Peyer's patch (tissue), 4 donors: ENCODE results near the gene RASSF1. TPM values are rescaled to one million over a fixed set of nuclear protein-coding genes. Genes with fewer than 3 reads are reported as not detected.
A peak's percentile ranks its signal among the peaks of the same experiment; 100 is the strongest.

Source experiments
- DNase-seq, 3 donors: peaks; one replicate each; pipeline ENCODE4 v3.0.0-alpha.2; 2017 to 2019
- H3K27ac ChIP-seq, 4 donors: fragments of 200-600 bp; sonication (generic); one replicate each; pipeline ENCODE4 v1.5.1; 2016 to 2019
- H3K27me3 ChIP-seq, 2 donors: fragments of 200-600 bp; sonication (generic); one replicate each; pipeline ENCODE4 v1.5.1; 2019
- H3K36me3 ChIP-seq, 3 donors: fragments of 200-600 bp; sonication (generic); one replicate each; pipeline ENCODE4 v1.5.1; 2016 to 2019
- H3K4me1 ChIP-seq, 4 donors: fragments of 200-600 bp; sonication (generic); one replicate each; pipeline ENCODE4 v1.5.1; 2016 to 2019
- H3K4me3 ChIP-seq, 4 donors: fragments of 200-600 bp; sonication (generic); 1 replicate in 3 of 4; 2 replicates in 1 of 4; pipeline ENCODE4 v1.5.1; 2016 to 2019; ENCODE audit warnings: mild to moderate bottlenecking in 1 of 4
- H3K9me3 ChIP-seq, 4 donors: fragments of 200-600 bp; sonication (generic); one replicate each; pipeline ENCODE4 v1.5.1; 2016 to 2019; ENCODE audit warnings: mild to moderate bottlenecking in 1 of 4
- POLR2A ChIP-seq, 2 donors: fragments of 450-650 bp; IDR thresholded peaks; one replicate each; pipeline ENCODE4 v1.5.1; 2017; ENCODE audit warnings: antibody characterized with exemption in 2 of 2, mild to moderate bottlenecking in 2 of 2, moderate library complexity in 2 of 2
- total RNA-seq, 4 donors: library from RNA; depleted of rRNA; stranded (reverse); fragments of >200 nt; gene quantifications; one replicate each; pipeline ENCODE4 v1.1.0, GENCODE V29; 2016
- TF ChIP-seq, protein P1 (sequence below), 6 experiments: fragments of 450-650 bp in 4 of 6; fragments of 200-600 bp in 2 of 6; sonication (generic) in 1 of 6; IDR thresholded peaks; one replicate each; pipeline ENCODE4 v1.5.1; 2017 to 2019; ENCODE audit warnings: antibody characterized with exemption in 6 of 6, mild to moderate bottlenecking in 3 of 6, moderate library complexity in 1 of 6

RASSF1 gene
- total RNA-seq, 4 donors from 2014 or later = 27.6 to 80.0 (median 29.4) TPM

DNA sequence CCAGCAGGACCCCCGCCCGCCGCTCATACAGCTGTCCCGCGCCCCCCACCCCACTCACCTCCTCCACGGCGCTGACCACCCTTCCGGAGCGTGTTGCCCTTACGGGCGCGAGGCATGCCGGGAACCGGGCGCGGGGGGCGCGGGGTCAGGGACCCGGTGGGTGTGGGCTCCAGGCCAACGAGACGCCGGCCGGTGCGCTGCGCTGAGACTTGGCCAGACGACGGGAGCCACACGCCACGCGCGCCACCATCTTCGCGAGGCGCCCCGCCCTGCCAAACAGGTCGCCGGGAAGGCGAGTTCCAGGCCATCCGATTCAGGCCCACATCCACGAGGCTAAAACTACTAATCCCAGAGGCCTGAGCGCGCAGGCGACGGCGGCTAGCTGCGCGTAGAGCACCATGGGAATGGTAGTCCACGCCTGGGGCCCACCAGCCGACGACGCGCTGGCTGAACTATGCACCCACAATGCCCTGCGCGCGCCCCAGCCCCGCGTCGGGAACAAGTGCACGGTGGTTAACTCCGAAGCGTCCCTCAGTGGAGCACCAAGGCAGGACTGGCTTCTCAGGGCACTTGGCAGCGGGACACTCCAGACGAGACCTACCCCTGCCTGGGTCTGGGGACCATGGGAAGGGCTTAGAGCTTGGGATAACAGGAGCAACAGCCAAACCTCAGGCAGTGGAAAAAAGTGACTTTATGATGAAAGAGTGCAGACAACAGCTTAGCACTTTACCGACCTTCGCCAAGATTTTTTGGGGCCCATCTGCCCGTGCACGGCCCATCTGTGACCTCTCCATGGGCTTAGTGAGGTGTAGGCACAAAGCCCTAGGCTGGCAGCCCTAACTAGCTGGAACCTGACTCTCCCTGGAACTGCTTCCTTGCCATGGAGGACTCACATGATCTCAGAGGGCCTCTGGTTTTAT, 48.2 kb downstream of the RASSF1 start, which contains the start of gene IFRD2:
Gene IFRD2 (minus strand): TSS at position 271 of the 920 bp plus-strand sequence. CDS start 155 bp downstream, at position 116.
- Histone ChIP-seq H3K27me3 (no peaks in the 10 kb centered on the region), H3K9me3 (no peaks in the 10 kb centered on the region), H3K4me3 (peak within 1 kb of the TSS; percentile 85 to 99 (median 95)), H3K36me3 (peaks cover 0 to 33% (median 0%) of the 10 kb centered on the region in 3 donors), H3K27ac (peak within 1 kb of the TSS; percentile 79 to 89 (median 83)), H3K4me1 (peaks cover 0 to 18% (median 9%) of the 10 kb centered on the region in 4 donors)
- TF ChIP-seq, protein P1, sequence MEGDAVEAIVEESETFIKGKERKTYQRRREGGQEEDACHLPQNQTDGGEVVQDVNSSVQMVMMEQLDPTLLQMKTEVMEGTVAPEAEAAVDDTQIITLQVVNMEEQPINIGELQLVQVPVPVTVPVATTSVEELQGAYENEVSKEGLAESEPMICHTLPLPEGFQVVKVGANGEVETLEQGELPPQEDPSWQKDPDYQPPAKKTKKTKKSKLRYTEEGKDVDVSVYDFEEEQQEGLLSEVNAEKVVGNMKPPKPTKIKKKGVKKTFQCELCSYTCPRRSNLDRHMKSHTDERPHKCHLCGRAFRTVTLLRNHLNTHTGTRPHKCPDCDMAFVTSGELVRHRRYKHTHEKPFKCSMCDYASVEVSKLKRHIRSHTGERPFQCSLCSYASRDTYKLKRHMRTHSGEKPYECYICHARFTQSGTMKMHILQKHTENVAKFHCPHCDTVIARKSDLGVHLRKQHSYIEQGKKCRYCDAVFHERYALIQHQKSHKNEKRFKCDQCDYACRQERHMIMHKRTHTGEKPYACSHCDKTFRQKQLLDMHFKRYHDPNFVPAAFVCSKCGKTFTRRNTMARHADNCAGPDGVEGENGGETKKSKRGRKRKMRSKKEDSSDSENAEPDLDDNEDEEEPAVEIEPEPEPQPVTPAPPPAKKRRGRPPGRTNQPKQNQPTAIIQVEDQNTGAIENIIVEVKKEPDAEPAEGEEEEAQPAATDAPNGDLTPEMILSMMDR (IDR thresholded peaks at IDR 0.05) = no peak
- peak; percentile 49 to 59 for TF ChIP-seq POLR2A (IDR thresholded peaks at IDR 0.05)
- peak; percentile 96 to 99 (median 97) for DNase-seq

DNA sequence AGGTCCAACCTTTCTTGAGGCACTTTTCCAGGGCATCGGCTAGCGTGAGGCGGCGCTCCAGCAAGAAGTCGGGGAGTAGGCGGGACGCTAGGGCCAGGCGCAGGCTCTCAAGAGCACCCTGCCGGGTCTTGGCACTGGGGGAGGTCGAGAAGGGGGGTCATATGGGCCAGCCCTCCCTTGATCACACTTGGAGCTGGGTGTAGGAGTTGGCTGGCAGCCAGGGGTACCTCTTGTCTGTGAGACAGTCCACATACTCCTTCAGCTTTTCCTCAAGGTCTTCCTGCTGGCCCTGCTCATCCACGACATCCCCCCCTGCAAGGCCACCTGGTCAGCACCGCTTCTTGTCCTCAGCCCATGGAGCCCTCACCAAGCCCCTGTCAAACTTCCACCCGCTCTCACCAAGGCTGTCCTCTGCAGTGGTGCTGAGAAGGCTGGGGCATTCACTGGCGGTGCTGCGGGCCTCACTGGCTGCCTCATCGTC, 50.4 kb downstream of the RASSF1 start:
- Histone ChIP-seq H3K9me3 (no peaks in the 10 kb centered on the region), H3K4me3 (no peak overlapping the region), H3K27me3 (no peaks in the 10 kb centered on the region), H3K27ac (peak overlapping the region in 2 of 4 donors; percentile 72 to 85), H3K36me3 (peaks cover 0 to 38% (median 0%) of the 10 kb centered on the region in 3 donors), H3K4me1 (peaks cover 0 to 15% (median 9%) of the 10 kb centered on the region in 4 donors)
- peak in 2 of 3 donors; percentile 53 to 54 for DNase-seq
- TF ChIP-seq, protein P1 (IDR thresholded peaks at IDR 0.05) = no peak
- no peak for TF ChIP-seq POLR2A (IDR thresholded peaks at IDR 0.05)

DNA sequence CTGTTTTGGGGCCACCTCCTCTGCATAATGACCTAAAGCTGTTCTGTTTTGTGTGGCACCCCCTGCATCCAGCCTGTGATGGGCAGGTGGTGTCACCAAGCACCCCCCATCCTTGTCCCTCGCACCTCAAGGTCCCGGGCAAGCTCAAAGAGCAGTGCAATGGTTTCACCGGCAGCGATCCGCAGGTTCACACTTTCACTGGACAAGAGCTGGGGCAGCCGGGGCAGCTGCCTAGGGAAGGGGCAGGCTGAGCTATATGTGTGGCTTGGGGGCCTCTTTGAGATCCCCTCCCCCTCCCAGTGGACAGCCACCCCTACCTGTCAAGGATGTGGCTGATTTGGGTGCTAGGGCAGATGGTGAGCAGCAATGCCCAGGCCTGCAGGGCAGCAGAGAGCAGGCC, 51.5 kb downstream of the RASSF1 start:
- H3K27ac ChIP-seq = no peak overlapping the region
- no peak for TF ChIP-seq POLR2A (IDR thresholded peaks at IDR 0.05)
- TF ChIP-seq, protein P1 (IDR thresholded peaks at IDR 0.05) = no peak
- DNase-seq = no peak
- no peaks in the 10 kb centered on the region for H3K27me3 ChIP-seq
- peaks cover 0 to 38% (median 0%) of the 10 kb centered on the region in 3 donors for H3K36me3 ChIP-seq
- H3K4me3 ChIP-seq = no peak overlapping the region
- H3K4me1 ChIP-seq = peaks cover 0 to 15% (median 9%) of the 10 kb centered on the region in 4 donors
- no peaks in the 10 kb centered on the region for H3K9me3 ChIP-seq

DNA sequence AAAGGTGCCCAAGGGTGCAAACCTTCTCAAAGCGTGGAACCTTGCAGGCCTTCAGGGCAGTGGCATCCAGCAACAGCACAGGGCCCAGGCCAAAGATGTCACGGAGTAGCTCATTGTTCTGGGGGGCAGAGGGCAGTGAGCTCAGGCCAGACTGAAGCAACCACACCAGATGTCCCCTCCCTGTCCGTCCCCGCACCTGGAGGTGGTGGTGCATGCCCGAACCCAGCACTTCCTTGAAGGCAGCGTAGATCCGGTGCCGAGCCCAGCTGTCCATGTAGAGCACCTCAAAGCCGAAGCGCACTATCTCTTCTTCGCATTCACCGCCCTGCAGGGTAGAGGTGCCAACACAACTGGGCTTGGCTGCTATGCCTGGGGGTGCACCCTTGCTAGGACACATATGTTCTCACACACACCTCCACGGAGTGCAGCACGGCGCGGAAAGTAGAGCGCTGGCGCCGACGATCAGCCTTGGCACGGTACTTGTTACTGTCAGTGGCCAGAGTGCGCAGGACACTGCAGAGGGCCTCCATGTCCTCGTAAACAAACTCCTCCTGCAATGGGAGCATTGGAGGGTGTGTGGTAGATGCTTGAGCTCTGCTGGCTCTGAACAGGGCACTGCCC, 52.1 kb downstream of the RASSF1 start:
- no peak for DNase-seq
- Histone ChIP-seq H3K27me3 (no peaks in the 10 kb centered on the region), H3K9me3 (no peaks in the 10 kb centered on the region), H3K36me3 (peaks cover 0 to 38% (median 0%) of the 10 kb centered on the region in 3 donors), H3K4me1 (peaks cover 0 to 15% (median 9%) of the 10 kb centered on the region in 4 donors), H3K27ac (no peak overlapping the region), H3K4me3 (no peak overlapping the region)
- TF ChIP-seq POLR2A (IDR thresholded peaks at IDR 0.05) = no peak
- TF ChIP-seq, protein P1 (IDR thresholded peaks at IDR 0.05) = no peak

DNA sequence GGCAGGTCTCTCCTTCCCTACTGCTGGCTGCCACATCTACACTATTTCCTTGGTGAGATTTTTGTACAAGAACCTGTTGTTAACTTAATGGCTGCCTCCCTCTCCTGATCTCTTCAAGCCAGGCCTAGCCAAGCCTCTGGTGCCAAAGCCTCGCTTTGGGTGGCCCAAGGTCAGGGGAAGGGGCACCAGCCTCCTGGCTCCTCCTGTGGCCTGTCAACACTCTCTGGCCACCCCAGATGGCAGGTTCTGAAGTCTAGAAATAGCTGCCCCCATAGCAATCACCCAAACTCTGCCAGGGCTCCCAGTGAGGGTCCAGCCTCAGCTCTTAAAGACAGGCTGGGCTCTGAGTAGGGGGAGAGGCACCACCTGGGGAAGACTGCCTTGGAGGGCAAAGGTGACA, 53.4 kb downstream of the RASSF1 start:
- Histone ChIP-seq H3K9me3 (no peaks in the 10 kb centered on the region), H3K27ac (no peak overlapping the region), H3K36me3 (peaks cover 0 to 38% (median 0%) of the 10 kb centered on the region in 3 donors), H3K27me3 (no peaks in the 10 kb centered on the region), H3K4me3 (no peak overlapping the region), H3K4me1 (peaks cover 0 to 15% (median 5%) of the 10 kb centered on the region in 4 donors)
- no peak for DNase-seq
- TF ChIP-seq, protein P1 (IDR thresholded peaks at IDR 0.05) = no peak
- no peak for TF ChIP-seq POLR2A (IDR thresholded peaks at IDR 0.05)
